ENCODE results near the gene CALML3.

The CALML3 gene

DNA sequence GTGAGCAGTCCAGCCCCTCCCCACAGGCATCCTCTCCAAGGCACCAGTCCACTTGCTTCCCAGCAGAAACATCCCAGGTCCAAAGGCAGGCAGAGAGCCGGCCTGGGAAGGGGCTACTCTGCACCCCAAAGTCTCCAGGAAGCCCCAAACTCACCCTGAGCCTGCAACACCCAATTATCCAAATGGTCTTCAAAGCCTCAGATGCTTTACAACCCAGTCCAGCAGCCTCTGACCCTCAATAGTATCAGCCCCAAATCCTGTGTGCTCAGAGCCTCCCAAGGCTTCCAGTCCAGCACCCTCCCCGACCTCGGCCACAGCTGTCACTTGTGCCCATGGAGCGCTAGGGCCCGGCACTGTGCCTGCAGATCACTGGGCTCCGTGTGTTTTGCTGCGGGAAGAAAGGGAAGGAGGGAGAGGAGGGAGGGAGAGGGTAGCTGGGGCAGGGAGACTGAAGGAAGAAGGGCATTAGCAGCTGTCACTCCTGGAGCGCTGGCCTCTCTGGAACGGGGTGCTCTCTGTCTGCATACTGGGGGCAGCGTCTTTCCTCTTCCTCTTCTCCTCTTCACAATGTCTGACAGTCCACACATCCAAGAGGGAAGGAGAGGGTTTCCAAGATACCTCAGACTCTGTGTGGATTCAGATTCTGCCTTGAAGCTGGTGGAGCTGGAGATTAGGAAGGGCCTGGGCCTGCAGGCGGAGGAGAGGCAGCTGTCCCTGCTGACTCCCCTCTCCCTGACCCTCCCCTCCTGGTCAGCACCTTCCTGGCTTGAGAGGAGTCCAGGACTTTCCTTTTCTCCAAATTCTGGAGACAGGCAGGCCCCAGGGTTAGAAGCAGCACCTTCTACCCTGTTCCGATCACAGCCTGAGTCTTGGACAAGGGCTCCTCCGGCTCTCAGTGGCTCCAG lies 38.6 kb upstream of the CALML3 start:
- ChIA-PET CTCF (interaction anchor here (1.5 kb wide), 1 partner anchor 16 kb away, joined by 3 read pairs; no protein-coding TSS in a partner anchor), POLR2A (no interaction called here)
- DNase-seq (ENCODE audit: low read depth, low spot score), result no peak
- H3K4me3 ChIP-seq (ENCODE audit: low read depth, low read length), result no peak overlapping the region
- TF ChIP-seq, protein P1, sequence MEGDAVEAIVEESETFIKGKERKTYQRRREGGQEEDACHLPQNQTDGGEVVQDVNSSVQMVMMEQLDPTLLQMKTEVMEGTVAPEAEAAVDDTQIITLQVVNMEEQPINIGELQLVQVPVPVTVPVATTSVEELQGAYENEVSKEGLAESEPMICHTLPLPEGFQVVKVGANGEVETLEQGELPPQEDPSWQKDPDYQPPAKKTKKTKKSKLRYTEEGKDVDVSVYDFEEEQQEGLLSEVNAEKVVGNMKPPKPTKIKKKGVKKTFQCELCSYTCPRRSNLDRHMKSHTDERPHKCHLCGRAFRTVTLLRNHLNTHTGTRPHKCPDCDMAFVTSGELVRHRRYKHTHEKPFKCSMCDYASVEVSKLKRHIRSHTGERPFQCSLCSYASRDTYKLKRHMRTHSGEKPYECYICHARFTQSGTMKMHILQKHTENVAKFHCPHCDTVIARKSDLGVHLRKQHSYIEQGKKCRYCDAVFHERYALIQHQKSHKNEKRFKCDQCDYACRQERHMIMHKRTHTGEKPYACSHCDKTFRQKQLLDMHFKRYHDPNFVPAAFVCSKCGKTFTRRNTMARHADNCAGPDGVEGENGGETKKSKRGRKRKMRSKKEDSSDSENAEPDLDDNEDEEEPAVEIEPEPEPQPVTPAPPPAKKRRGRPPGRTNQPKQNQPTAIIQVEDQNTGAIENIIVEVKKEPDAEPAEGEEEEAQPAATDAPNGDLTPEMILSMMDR (IDR thresholded peaks at IDR 0.05; ENCODE audit: insufficient read depth, low read length, missing control alignments), result no peak

DNA sequence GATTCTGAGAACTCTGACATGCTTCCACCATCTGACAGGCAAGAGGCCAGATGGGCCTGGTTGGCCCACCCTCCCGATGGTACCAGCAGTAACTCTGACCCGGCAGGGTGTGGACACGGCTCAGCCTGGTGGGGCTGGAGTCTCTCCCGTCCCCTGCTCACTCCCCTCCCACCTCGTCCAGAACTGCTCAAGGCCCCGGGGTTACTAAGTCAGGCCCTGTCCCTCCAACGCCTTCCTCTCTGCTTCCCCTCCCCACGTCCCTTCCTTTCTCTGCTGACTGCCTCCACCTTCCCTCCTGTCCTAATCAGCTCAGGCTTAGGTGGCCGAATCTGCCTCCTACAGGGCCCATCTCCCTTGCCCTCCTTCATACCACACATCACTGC lies 37.9 kb upstream of the CALML3 start:
- TF ChIP-seq, protein P1 (IDR thresholded peaks at IDR 0.05; ENCODE audit: insufficient read depth, low read length, missing control alignments), result no peak
- CTCF ChIA-PET, result no interaction called here
- POLR2A ChIA-PET, result no interaction called here
- H3K4me3 ChIP-seq (ENCODE audit: low read depth, low read length), result no peak overlapping the region
- DNase-seq (ENCODE audit: low read depth, low spot score), result no peak

DNA sequence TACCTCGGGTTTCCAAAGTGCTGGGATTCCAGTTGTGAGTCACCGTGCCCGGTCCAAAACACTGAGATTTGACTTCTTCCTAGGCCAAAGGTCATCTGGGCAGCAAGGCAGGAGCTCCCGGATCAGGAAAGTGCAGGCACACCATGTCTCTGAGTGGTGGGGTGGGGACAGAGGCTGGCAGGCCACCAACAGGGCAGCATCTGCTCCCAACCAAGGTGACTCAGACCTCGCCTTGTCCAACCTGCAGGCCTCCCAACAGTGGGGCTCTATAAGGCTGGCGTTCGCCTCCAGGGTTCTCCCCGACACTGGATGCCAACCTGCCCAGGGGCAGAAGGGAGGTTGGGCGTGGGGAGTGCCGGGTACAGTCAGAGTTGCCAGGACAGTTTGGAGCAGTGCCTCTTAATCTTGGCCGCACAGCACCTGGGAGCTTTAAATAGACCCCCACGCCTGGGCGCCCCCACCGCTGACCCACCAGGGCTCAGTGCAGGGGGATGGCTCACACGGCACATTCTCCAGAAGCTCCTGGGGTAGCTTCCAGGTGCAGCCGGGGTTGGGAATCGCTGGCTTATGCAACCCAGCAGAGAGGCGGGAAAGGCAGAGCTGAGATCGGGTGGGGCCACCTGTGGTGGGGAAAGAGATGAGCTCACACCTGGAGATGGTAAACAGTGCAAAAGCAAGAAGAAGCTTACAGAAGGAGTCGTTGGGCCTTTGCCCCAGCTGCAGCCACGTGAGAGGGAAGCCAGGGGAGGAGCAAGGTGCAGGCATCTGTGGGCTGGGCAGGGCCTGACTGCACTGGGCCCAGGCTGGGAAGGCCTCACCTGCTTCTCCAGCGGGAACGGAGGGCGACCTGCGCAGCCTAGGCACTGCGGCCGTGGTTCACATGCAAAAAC lies 36.2 kb upstream of the CALML3 start:
- POLR2A ChIA-PET, result interaction anchor here (0.6 kb wide), 1 partner anchor 27 kb away, joined by 3 read pairs; no protein-coding TSS in a partner anchor
- CTCF ChIA-PET, result interaction anchor here (0.8 kb wide), 1 partner anchor 13 kb away, joined by 3 read pairs; no protein-coding TSS in a partner anchor

DNA sequence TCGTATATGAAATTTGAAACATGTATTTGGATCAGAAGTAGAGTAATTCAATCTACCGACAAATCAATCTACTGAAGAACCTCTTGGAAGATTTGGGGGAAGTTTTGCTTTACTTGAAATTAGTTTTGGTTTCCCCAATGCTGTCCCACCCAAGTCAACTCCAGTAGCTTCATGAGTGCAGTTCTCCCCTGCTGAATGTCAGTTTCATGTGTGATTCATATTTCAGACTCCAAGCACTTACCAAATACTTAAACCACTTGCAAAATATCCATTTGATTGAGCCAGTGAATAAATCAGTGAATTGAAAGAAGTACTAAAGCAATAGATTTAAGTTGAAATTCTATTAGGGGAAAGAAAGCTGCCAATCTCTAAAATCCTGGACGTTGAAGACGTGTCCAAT lies 34.7 kb upstream of the CALML3 start:
- DNase-seq (ENCODE audit: low read depth, low spot score), result no peak
- ChIA-PET CTCF (interaction anchor here (1.1 to 1.9 kb wide), 2 partner anchors 11 to 133 kb away, joined by 3 to 5 read pairs; no protein-coding TSS in a partner anchor), POLR2A (no interaction called here)
- TF ChIP-seq, protein P1 (IDR thresholded peaks at IDR 0.05; ENCODE audit: insufficient read depth, low read length, missing control alignments), result no peak
- no peak overlapping the region for H3K4me3 ChIP-seq (ENCODE audit: low read depth, low read length)

More for the DNA sequence above, 36.2 kb upstream of the CALML3 start:
- DNase-seq (ENCODE audit: low read depth, low spot score), result no peak
- H3K4me3 ChIP-seq (ENCODE audit: low read depth, low read length), result no peak overlapping the region
- TF ChIP-seq, protein P1 (IDR thresholded peaks at IDR 0.05; ENCODE audit: insufficient read depth, low read length, missing control alignments), result no peak

DNA sequence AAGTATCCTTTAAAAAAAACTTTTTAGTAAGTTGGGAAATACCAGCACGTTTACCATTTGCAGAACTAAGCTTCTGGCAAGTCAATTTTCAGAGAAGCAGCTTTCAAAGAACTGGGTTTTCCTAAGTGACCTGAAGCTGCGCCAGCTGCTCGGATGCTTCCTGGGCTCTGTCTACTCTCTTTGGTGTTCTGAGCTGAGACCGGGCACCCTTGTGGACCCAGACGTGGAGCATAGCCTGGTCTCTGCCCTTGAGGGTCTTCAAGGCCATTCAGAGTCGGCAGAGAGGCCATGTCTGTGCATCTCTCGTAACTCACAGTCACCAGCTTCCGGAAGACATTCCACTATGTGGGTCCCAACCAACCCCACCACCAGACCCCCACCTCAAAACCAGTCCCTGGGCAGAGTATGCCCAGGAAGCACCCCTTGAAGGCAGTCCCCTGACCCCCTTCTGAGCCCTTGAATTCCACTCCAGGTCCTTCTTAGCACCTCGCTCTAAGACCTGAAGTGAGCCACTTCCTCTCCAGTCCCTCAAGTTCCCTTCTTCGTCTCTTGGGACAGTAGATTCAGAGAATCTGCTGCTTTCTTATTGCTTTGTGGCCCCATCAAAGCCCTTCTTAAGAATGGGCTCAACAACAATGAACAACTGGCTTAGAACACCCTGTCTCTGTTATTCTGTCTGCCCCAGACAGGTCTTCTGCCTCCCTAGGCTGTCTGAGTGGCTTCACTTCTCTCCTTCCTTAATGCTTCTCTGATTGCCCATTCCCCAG lies 33.9 kb upstream of the CALML3 start:
- no peak overlapping the region for H3K4me3 ChIP-seq (ENCODE audit: low read depth, low read length)
- TF ChIP-seq, protein P1 (IDR thresholded peaks at IDR 0.05; ENCODE audit: insufficient read depth, low read length, missing control alignments), result no peak
- no peak for DNase-seq (ENCODE audit: low read depth, low spot score)
- POLR2A ChIA-PET, result no interaction called here
- CTCF ChIA-PET, result interaction anchor here (1.1 to 1.9 kb wide), 2 partner anchors 12 to 132 kb away, joined by 3 to 5 read pairs; no protein-coding TSS in a partner anchor
